NCI-H1436 (cell line): ENCODE results near the gene TYRO3.

Experiments used
- DNase-seq: peaks from one replicate; lab custom pipeline; 2025; lab: John Stamatoyannopoulos, UW

The TYRO3 gene

DNA sequence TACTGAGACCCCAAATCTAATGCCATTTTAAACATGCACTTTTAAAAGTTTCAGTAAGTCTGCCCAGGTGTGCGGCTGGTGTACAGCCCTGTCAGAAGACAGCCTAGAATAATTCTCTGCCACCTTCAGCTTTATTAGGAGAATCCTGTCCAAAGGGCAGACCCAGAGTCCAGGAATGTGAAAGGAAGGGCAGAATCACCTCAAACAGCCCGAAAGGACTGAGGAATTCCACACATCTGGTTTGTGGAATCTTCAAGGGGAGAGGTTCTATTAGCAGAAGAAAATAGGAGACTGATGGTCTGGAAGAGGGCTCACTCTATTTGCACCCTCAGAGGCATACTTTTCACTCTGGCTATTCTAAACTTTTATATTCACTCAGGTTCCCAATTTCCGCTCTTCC, 46.6 kb downstream of the TYRO3 start:
- no peak for DNase-seq

DNA sequence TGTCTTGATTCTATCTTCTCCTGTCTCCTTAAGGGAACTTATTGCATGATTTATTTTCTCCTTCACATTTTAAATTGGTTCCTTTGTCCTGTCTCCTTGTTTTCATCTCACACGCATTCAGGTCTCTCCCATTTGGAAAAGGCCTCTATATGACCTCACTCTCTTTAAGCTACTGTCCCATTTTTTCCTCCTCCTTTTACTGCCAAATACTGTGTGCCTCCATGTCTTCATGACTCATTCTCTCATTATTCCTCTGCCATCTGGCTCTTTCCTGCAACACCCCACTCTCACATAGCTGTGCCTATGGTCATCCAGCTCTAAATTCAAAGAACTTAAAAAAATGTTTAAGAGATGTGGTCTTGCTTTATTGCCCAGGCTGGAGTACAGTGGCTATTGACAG, 48.0 kb downstream of the TYRO3 start:
- no peak for DNase-seq

DNA sequence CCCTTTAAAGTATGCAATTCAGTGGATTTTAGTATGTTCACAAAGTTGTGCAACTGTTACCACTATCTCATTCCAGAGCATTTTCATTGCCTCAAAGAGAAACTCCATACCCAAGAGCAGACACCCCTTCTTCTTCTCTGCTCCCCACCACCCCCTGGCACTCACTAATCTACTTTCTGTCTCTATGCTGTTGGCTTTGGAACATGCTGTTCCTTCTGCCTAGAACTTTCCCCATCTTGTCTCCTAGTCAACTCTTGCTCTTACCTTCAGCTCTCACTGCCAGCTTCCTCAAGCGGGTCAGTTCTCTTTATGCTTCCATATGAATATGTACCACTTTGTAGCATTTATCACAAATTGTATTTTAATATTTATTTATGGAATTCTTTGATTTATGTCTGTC, 50.1 kb downstream of the TYRO3 start:
- no peak for DNase-seq

DNA sequence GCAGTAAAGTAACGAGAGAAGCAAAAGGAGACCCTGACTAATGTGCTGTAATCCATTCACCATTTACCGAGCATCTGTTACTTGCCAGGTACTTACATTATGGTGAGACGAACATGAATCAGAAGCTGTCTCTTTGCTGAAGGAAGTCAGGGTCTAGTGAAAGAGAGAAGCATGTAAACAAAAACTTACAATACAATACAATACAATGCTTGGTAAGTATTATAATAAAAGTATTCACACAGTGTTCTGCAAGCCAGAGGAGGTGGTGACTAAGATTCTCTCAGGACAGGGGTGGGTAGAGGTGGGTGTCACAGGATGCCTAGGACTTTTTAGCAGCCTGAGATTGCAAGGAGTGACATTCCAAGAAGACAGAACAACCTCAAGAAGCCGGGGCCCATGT, 51.0 kb downstream of the TYRO3 start:
- DNase-seq: no peak

DNA sequence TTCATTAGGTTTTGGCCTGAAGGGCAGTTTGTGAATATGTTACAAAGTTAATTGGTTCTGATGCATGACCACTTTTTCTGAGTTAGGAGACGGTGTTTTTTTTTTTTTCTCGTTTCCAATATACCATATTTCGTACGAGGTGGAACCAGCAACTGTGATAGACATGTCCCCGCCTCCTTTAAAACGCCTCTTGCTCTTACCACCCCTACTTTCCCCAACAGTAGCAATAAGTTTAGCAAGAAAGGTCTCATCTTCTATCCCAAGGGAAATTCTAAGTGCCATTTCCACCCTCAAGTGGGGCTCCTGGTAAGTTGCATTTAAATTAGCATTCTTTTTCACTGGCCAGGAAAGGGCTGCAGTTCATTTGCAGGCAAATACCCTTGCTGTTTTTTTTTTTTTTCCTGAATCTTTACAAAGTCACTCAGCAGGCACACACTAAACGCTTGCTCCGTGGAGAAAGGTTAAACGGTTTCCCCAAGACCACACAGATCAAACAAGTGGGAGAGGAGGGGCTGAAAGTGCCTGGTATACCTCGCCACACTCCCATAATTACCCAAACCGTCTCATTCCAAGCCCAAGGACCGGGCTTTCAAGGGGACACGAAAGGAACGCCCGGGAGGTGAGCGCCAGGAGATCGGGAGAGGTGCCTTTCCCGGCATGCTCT, 61.7 kb downstream of the TYRO3 start:
- no peak for DNase-seq

DNA sequence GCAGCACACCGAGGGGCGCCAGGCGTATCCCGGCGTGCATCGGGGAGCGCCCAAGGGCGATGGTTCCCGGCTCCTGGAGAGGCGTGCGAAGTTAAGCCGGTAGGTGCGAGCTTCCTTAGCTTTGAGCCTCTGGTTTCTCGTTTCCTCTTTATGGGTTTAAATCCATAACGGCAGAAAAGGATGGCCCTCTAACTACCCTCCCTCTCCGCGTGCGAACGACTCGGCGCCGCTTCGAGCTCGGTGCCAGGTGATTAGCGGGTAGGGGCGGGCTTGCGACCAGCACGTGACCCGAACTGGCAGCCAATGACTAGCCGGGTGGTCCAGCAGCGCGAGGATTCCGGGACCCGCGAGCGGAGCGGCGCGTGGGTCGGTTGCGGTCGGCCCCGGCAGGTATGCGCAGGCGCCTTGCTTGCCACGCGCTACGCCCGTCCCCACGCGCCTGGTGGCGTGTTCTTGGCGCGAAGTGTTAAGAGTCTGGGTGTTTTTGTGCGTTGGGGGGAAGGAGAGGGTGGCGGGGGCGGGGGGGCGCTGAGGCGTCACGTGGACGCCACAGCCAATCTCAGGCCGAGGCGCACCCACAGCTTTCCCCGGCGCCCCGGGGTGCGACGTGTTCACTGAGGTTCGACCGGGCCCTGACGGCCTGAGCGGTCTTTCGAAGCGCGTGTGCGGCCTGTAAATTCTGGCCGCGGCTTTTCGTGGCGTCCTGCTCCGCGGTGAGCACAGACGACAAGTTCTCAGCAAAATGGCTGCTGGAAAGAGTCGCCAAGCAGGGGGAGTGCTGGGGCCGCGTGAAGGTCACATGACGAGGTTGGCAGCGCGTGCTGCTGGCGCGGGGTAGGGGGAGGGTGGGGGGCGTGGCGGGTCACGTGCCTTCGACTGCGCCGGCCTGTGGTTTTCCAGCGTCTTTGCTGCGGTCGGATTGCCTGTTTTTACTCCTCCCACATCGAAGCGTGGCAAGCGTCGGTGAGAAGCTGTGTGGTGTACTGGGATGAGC, 62.5 kb downstream of the TYRO3 start:
- DNase-seq: peak; percentile 35

DNA sequence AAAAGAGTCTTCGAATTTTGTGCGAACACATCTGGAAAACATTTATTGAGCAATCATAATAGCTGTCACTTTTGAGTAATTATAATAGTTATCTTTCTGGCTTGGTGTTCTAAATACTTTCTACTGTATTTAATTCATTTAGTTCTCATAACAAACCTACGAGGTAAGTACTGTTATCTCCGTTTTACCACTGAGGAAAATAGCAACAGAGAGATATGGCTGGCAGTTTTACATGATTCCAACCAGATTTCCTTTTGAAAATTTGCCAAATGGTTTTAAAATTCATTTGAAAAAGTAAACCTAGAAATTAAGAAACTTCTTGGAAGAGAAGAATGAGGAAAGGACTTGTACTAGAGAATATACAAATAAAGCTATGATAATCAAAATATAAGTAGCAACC, 63.9 kb downstream of the TYRO3 start:
- no peak for DNase-seq

DNA sequence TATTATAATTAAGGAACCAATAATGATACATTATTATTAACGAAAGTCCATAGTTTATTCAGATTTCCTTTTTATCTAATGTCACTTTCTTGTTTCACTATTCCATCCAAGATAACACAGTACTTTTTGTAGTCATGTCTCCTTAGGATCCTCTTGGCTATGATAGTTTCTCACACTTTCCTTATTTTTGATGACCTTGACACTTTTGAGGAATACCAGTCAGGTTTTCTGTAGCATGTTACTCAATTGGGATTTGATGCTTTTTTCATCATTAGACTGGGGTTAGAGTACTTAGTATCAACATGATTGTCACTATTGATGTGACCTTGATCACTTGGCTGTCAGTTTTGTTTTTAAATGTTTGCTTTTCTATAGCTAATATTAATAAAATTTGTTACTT, 68.2 kb downstream of the TYRO3 start:
- DNase-seq: no peak

DNA sequence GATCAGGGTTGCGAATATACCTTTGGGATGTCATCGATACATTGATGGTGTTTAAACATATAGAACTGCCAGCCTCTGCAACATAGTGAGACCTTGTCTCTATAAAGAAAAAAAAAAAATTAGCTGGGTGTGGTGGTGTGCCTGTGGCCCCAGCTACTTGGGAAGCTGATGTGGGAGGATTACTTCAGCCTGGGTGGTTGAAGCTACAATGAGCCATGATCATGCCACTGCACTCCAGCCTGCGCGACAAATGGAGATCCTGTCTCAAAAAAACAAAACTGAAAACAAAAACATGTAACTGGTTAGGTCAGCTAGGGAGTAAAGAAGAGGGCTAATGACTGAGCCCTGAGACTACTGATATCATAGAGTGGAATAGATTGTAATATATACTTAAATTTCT, 70.5 kb downstream of the TYRO3 start:
- DNase-seq: no peak

DNA sequence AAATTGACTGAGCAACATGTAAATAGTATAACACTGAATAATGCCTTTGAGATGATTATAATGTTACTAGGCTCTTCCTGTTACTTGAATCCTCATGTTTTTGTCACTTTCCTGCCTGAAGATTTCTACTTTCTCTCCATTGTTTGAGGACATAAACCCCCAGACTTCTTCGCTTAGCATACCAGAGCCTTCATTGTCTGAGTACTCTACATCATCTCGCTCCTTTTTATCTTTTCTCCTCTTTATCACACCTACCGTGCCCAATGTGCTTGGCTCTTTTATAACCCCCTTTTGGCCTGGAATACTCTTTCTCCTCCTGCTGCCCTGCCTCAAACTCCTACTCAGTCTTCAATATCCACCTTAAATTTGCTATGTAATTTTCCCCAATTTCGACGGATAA, 70.9 kb downstream of the TYRO3 start:
- DNase-seq: no peak

DNA sequence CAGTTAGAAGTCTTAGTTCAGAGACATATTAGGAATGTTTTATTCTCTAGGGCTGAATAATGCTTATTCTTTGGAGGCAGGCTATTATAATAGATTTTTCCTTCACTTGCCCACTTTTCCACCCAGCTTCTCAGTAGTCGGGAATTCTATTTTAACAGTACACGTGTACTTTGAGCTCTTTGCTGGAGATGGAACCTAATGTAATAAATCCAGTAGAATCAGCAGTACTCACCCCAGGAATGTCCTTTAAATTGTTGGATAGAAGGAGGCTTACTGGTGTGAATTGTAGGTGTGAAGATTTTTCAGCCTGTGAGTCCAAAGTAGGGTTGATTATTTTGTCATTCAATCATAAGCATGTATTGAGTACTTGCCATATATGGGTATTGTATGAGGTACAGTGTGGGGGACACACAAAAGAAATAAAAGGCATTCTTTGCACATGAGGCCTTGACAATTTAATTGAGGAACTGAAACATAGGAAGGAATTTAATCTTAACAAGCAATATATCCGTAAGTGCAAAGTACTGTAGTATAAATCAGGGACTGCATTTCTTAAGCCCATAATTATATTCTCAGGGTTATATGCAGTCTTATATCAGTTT, 71.7 kb downstream of the TYRO3 start:
- DNase-seq: no peak

DNA sequence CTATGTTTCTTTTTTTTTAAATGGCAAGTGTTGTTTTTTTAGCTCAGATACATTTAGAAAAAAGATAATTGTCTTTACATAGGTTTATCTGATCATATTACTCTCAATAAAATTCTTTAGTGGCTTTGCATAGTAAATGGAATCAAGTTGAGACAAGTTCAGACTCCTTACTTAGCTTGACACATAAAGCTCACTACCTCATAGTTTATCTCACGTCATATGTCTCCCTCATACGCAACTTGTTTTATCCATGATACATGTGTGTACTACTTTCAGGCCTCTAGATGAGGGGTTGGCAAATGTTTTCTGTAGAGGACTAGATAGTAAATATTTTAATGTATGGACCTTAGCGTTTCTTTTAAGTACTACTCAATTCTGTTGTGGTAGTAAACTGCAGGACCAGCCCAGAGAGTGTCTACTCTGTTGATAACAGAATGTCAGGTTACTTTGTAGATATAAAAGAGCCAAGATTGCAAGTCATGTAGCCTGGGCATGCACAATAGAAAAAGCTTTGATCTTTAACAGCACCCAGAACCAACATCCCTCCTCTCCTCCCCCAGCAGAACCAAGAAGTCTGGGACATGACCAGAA, 73.0 kb downstream of the TYRO3 start:
- DNase-seq: no peak
